Measurements from ENCODE around the gene TMEM18. TPM values are rescaled to one million over a fixed set of nuclear protein-coding genes. Genes with fewer than 3 reads are reported as not detected.

Gene TMEM18
- total RNA-seq, 2 experiments from 2014 or later: 26.3 to 28.3 TPM

DNA sequence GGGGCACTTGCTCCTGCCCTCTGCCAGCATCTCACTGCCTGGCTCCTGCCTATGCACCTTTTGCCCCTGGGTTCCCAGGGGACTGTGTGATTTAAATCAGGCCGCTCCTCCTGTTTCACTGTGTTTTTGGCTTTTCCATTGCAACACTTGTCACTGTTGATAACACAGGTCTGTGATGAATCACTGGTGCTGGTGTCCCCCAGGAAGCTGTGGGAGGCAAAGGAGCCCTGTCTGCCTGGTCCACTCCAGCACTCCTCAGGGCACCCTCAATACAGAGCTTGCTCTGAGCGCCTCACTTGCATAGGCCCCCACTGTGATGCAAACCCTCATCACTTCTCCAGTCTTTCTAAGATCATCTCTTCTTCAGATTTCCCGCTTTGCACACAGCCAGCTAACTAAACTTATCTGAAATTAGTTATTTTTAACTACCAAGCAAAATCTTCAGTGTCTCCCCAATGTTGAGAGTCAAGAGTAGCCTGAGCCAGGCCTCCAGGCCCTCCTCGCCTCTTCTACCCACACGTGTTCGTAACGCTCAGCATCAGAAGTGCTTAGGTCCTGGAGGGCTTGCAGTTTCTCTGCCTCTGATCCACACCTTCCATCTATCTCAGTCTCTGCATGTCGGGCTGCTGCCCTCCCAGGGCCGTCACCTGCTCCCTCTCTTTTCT is 2.8 kb downstream of the TMEM18 start:
- ChIA-PET CTCF (interaction anchor here (0.9 kb wide), 1 partner anchor 12 kb away, joined by 4 read pairs; no protein-coding TSS in a partner anchor), POLR2A (no interaction called here)
- no peak for DNase-seq
- no peaks in the 10 kb centered on the region for H3K9me3 Mint-ChIP-seq
- H3K4me1 Mint-ChIP-seq: peaks cover 46% of the 10 kb centered on the region
- no peaks in the 10 kb centered on the region for H3K27me3 Mint-ChIP-seq
- no peak overlapping the region for H3K4me3 Mint-ChIP-seq
- peaks cover 36% of the 10 kb centered on the region for H3K36me3 Mint-ChIP-seq (ENCODE audit: low read depth)
- H3K27ac Mint-ChIP-seq: peak overlapping the region; percentile 50

DNA sequence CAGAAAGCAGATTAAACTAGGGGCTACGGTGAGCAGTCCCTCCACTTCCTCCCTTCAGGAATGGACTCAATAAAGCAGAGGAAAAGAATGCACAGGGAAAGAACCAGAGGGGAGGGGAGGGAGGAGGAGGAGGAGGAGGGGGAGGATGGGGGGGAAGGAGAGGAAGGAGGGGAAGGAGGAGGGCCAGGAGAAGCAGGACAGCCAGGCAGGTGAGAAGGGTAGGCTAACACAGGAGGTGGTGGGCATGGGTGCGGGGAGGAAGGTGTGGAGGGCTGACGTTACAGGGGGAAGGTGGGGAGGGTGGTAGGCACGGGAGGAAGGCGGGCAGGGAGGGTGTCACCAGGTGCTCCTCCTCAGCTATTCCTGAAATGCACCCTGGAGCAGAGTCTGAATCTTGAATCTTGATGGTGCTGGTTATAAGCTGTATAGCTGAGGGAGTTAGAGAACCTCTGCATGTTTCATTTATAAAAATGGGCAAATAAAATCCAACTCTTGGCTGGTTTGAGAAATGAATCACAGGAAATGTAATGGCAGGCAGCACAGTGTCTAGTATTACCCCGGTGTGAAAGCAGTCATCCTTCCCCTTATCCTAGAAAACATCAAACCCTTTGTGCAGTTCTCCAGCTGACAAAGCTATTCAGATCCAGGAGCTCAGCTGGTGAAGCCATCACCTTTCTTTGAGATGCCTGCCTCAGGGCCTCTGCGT is 3.4 kb downstream of the TMEM18 start:
- Mint-ChIP-seq H3K9me3 (no peaks in the 10 kb centered on the region), H3K27me3 (no peaks in the 10 kb centered on the region), H3K4me3 (no peak overlapping the region), H3K4me1 (peaks cover 42% of the 10 kb centered on the region), H3K27ac (peak overlapping the region; percentile 50), H3K36me3 (ENCODE audit: low read depth) (peaks cover 40% of the 10 kb centered on the region)
- CTCF ChIA-PET: no interaction called here
- POLR2A ChIA-PET: no interaction called here
- no peak for DNase-seq

DNA sequence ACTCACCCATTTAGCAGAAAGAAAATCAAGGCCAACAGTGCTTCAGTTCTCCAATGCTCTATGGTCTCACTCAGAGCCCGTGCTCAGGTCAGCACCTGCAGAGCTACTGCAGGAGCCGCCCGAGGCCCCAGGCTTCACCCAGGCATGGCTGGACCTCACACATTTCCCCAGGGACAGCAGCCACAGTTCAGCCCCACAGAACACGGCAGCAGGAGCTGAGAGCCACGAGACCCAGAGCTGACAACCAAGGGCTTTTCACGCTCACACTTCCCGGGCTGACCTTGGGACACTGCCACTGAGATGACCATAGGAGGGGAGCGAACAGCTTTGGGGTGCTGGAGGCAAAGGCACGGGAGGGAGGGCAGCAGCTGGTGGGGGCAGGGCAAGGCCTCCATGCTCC is 4.2 kb downstream of the TMEM18 start:
- H3K9me3 Mint-ChIP-seq: no peaks in the 10 kb centered on the region
- no peaks in the 10 kb centered on the region for H3K27me3 Mint-ChIP-seq
- no peak for DNase-seq
- POLR2A ChIA-PET: interaction anchor here (0.6 kb wide), 1 partner anchor 90 kb away, joined by 3 read pairs; no protein-coding TSS in a partner anchor
- no peak overlapping the region for H3K27ac Mint-ChIP-seq
- CTCF ChIA-PET: no interaction called here
- no peak overlapping the region for H3K4me3 Mint-ChIP-seq
- peaks cover 48% of the 10 kb centered on the region for H3K36me3 Mint-ChIP-seq (ENCODE audit: low read depth)
- H3K4me1 Mint-ChIP-seq: peaks cover 37% of the 10 kb centered on the region

DNA sequence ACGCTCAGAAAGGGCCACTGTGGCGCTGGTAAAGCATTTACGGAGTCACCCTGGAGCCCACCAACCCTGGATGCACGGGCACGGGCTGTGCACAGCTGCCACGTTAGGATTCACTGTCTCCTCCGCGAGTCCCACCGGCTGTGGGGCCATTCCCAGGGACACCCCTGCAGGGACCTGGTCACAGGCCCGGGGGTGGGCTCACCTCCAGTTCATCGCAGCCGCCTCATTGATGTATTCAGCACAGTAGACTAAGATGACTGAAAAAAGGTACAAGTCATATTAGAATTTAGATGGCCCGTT is 4.7 kb downstream of the TMEM18 start:
- ChIA-PET POLR2A (interaction anchor here (0.6 kb wide), 1 partner anchor 89 kb away, joined by 3 read pairs; no protein-coding TSS in a partner anchor), CTCF (no interaction called here)
- H3K9me3 Mint-ChIP-seq: no peaks in the 10 kb centered on the region
- no peak for DNase-seq
- no peak overlapping the region for H3K27ac Mint-ChIP-seq
- H3K36me3 Mint-ChIP-seq (ENCODE audit: low read depth): peaks cover 52% of the 10 kb centered on the region
- H3K4me3 Mint-ChIP-seq: no peak overlapping the region
- no peaks in the 10 kb centered on the region for H3K27me3 Mint-ChIP-seq
- H3K4me1 Mint-ChIP-seq: peaks cover 37% of the 10 kb centered on the region

DNA sequence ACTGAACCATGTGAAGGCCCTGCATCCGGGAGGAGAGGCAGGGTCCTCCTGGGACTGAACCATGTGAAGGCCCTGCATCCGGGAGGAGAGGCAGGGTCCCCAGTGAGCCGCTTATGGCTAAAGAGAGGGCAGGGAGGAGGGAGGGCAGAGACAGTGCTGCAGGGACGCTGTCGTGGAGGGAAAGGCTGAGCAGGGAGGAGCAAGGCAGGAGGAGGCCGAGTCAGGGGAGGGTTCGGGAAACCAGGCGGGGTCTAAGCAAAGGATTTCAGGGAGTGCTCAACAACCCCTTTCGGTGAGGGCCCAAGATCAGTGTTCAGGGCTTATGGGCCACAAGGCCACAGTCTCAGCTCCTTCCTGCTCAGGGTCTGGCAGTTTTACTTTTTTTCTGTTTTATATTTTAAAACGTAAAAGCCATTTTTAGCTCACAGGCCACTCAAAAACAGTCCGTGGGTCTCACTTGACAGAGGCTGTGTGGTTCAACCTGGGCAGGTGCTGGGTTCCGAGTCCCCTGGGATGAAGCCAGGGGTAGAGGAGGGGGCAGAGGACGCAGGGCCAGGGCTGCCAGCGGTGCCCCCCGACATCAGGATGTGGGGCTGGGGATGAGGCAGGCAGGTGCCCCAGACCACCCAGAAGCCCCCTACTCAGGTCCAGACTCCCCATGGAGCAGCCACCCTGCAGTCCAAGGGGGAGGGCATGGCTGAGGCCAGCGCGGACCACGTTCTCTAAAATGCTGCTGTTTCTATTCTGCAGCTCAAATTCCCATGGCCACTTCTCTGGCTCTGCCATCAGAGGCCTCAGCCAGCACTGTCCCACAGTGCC is 5.2 kb downstream of the TMEM18 start:
- Mint-ChIP-seq H3K4me1 (peaks cover 35% of the 10 kb centered on the region), H3K27me3 (no peaks in the 10 kb centered on the region), H3K36me3 (ENCODE audit: low read depth) (peaks cover 55% of the 10 kb centered on the region), H3K4me3 (no peak overlapping the region), H3K27ac (no peak overlapping the region), H3K9me3 (no peaks in the 10 kb centered on the region)
- DNase-seq: no peak
- ChIA-PET POLR2A (no interaction called here), CTCF (no interaction called here)

DNA sequence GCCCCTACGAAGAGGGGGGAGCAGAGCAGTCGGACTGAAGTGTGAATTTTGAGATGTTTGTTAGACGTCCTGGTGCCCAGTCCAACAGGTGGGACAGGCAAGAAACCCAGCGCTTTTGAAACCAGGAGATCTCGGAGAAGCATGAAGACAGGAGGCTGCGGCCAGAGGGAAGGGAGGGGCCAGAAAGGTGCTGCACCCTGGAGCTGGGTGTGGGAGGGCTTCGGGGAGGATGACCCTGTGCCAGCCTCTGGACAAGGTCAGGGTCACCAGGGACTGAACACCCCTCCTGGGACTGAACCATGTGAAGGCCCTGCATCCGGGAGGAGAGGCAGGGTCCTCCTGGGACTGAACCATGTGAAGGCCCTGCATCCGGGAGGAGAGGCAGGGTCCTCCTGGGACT is 6.1 kb downstream of the TMEM18 start:
- H3K36me3 Mint-ChIP-seq (ENCODE audit: low read depth): peaks cover 56% of the 10 kb centered on the region
- POLR2A ChIA-PET: no interaction called here

DNA sequence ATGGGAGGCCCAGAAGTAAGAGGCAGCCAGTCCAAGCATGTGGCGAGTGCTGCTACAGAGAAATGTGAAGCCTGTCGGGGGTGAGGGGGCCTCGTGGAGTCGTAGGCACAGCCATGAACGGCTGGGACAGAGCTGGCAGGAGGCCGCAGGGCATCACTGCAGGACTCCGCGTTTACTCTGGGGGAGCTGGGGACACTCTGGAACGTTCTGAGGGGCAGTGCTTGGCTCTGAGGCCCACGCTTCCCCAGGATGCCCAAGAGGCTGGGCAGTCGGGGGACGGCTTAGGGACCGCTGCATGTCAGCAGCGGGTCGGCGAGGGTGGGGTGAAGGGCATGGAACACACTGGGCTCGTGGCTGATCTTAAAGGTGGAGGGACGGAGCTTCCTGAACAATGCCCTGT is 6.6 kb downstream of the TMEM18 start:
- Mint-ChIP-seq H3K4me3 (no peak overlapping the region), H3K27me3 (no peaks in the 10 kb centered on the region), H3K9me3 (peaks cover 2% of the 10 kb centered on the region), H3K4me1 (peaks cover 24% of the 10 kb centered on the region), H3K36me3 (ENCODE audit: low read depth) (peaks cover 61% of the 10 kb centered on the region), H3K27ac (no peak overlapping the region)
- CTCF ChIA-PET: no interaction called here
- DNase-seq: no peak
- POLR2A ChIA-PET: no interaction called here

More for the DNA sequence above, 6.1 kb downstream of the TMEM18 start:
- CTCF ChIA-PET: no interaction called here
- Mint-ChIP-seq H3K4me1 (peaks cover 28% of the 10 kb centered on the region), H3K9me3 (no peaks in the 10 kb centered on the region), H3K4me3 (no peak overlapping the region), H3K27ac (no peak overlapping the region), H3K27me3 (no peaks in the 10 kb centered on the region)
- no peak for DNase-seq

DNA sequence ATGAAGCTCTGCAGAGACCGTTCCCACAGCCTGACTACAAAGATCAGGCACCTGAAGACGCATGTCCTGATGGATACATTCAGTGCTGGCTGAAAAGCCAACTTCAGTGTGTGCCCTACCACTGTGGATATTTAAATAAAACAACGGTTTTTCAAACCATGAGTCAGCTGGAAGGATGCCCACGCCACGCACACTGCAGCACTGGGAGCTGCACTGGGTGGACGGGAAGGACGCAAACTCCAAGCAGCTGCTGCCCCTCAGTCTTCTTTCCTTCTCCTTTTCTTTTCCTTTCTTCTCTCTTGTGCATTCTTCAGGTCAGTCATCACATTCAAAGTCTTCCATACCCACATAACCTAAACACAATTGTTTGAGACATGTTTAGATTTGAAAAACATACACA is 7.9 kb downstream of the TMEM18 start:
- POLR2A ChIA-PET: no interaction called here

DNA sequence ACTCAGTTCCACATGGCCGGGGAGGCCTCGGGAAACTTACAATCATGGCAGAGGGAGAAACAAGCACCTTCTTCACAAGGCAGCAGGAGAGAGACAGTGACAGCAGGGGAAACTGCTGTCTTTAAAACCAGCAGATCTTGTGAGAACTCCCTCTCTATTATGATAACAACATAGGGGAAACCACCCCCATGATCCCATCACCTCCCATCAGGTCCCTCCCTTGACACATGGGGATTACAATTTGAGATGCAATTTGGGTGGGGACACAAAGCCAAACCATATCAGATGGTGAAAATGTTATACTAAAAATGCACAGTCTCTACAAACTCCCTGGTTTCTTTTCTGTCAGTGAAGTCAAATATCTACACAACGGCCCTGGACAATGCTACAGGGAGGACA is 9.2 kb downstream of the TMEM18 start:
- Mint-ChIP-seq H3K36me3 (ENCODE audit: low read depth) (peaks cover 72% of the 10 kb centered on the region), H3K27ac (no peak overlapping the region)

More for the DNA sequence above, 7.9 kb downstream of the TMEM18 start:
- CTCF ChIA-PET: no interaction called here
- no peaks in the 10 kb centered on the region for H3K27me3 Mint-ChIP-seq
- H3K9me3 Mint-ChIP-seq: peaks cover 10% of the 10 kb centered on the region
- H3K27ac Mint-ChIP-seq: no peak overlapping the region
- peaks cover 17% of the 10 kb centered on the region for H3K4me1 Mint-ChIP-seq
- DNase-seq: no peak
- no peak overlapping the region for H3K4me3 Mint-ChIP-seq
- H3K36me3 Mint-ChIP-seq (ENCODE audit: low read depth): peaks cover 62% of the 10 kb centered on the region

DNA sequence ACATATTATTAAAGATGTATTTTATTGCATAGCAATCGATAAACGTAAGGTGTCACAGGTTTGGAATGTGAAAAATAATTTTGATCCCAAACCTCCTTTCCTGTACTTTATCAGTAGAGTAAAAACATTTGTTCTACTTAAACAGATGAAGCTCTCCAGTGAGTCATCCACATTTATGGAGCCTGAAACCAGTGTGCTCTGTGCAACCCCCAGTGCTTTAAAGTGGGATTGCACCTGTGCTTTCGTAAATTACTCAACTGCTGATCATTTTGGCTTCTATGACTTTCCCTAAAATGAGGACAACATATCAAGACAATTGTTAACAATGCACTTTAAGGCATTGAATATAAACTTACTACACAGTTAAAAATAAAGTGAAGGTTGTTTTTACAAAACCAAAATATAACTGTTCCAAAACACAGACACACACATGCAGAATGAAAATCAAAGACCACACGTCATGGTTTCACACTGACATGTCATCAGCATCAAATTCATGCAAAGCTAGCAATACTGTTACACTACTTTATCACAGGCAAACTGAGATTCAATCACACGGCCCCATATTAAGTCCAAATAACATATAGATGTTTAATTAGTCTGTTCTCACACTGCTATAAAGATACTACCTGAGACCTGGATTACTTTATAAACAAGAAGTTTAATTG is 9.7 kb downstream of the TMEM18 start:
- Mint-ChIP-seq H3K36me3 (ENCODE audit: low read depth) (peaks cover 72% of the 10 kb centered on the region), H3K4me3 (no peak overlapping the region), H3K4me1 (peaks cover 13% of the 10 kb centered on the region), H3K27me3 (no peaks in the 10 kb centered on the region), H3K27ac (no peak overlapping the region), H3K9me3 (peaks cover 10% of the 10 kb centered on the region)
- POLR2A ChIA-PET: interaction anchor here (1.0 kb wide), 1 partner anchor 9 kb away, joined by 3 read pairs; no protein-coding TSS in a partner anchor
- CTCF ChIA-PET: interaction anchor here (0.7 to 2.2 kb wide), 4 partner anchors 9 to 342 kb away, joined by 3 to 8 read pairs (median 4); partner anchors contain the start of gene TMEM18
- no peak for DNase-seq

More for the DNA sequence above, 9.2 kb downstream of the TMEM18 start:
- POLR2A ChIA-PET: no interaction called here
- no peak overlapping the region for H3K4me3 Mint-ChIP-seq
- CTCF ChIA-PET: interaction anchor here (0.8 kb wide), 1 partner anchor 342 kb away, joined by 3 read pairs; no protein-coding TSS in a partner anchor
- H3K27me3 Mint-ChIP-seq: no peaks in the 10 kb centered on the region
- no peak for DNase-seq
- H3K9me3 Mint-ChIP-seq: peaks cover 10% of the 10 kb centered on the region
- H3K4me1 Mint-ChIP-seq: peaks cover 12% of the 10 kb centered on the region

DNA sequence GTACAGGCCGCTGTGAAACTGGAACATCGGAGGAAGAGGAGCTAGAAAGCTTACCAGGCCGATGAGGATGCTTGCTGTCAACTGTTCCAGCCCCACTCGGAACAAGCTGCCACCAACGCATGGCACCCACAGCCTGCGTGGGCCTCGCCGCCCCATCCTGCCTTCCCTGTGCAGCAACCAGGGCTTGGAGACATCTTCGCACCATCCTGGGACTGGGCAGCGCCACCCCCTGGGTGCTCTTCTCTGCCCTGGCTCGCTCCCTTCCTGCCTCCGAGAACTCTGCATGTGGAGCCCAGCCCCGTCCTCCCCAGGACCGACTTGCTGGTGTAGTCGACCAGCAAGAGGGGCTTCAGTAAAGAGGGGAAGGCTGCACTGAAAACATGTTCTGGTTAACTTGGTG is 10.8 kb downstream of the TMEM18 start:
- CTCF ChIA-PET: interaction anchor here (2.2 kb wide), 1 partner anchor 10 kb away, joined by 8 read pairs; the partner anchor contains the start of gene TMEM18
- POLR2A ChIA-PET: no interaction called here
- no peak overlapping the region for H3K4me3 Mint-ChIP-seq
- no peak overlapping the region for H3K27ac Mint-ChIP-seq
- peaks cover 10% of the 10 kb centered on the region for H3K9me3 Mint-ChIP-seq
- H3K4me1 Mint-ChIP-seq: peaks cover 21% of the 10 kb centered on the region
- no peak for DNase-seq
- peaks cover 72% of the 10 kb centered on the region for H3K36me3 Mint-ChIP-seq (ENCODE audit: low read depth)
- no peaks in the 10 kb centered on the region for H3K27me3 Mint-ChIP-seq

DNA sequence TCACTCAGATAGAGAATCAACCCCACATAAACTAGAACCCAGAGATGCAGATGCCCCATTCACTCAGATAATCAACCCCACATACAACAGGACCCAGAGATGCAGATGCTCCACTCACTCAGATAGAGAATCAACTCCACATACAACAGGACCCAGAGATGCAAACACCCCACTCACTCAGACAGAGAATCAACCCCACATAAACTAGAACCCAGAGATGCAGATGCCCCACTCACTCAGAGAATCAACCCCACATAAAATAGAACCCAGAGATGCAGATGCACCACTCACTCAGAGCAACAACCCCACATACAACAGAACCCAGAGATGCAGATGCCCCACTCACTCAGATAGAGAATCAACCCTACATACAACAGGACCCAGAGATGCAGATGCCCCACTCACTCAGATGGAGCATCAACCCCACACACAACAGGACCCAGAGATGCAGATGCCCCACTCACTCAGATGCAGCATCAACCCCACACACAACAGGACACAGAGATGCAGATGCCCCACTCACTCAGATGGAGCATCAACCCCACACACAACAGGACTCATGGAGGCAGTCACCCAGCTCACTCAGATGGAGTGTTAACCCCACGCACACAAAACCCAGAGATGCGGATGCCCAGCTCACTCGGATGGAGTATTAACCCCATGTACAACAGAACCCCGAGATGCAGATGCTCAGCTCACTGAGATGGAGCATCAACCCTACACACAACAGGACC is 11.7 kb downstream of the TMEM18 start:
- POLR2A ChIA-PET: no interaction called here
- CTCF ChIA-PET: interaction anchor here (0.6 to 2.2 kb wide), 2 partner anchors 11 to 29 kb away, joined by 3 to 8 read pairs; partner anchors contain the start of gene TMEM18
- Mint-ChIP-seq H3K27ac (no peak overlapping the region), H3K4me3 (no peak overlapping the region), H3K9me3 (peaks cover 10% of the 10 kb centered on the region), H3K36me3 (ENCODE audit: low read depth) (peaks cover 67% of the 10 kb centered on the region), H3K27me3 (no peaks in the 10 kb centered on the region), H3K4me1 (peaks cover 21% of the 10 kb centered on the region)
- DNase-seq: no peak
